K562 (cell line): ENCODE results near the gene NEDD4L.

ENCODE experiments used
- NFRKB ChIP-seq: fragments of 450-650 bp; IDR thresholded peaks from 2 replicates; pipeline ENCODE4 v1.6.1; 2016; ENCODE audit warnings: low read depth
- NFYB ChIP-seq: IDR thresholded peaks from 2 replicates; pipeline ENCODE4 v1.6.1; 2011; ENCODE audit warnings: mild to moderate bottlenecking, moderate library complexity; ENCODE audit not compliant: insufficient read length; ENCODE audit errors: extremely low read depth
- NR2C2 ChIP-seq, 2 experiments: fragments of 200-800 bp in 1 of 2; sonication (Bioruptor generic) in 1 of 2; sonication (generic) in 1 of 2; formaldehyde crosslinking in 1 of 2; IDR thresholded peaks; 2 replicates each; pipeline versions ENCODE4 v1.6.1 to v1.8.0; 2016 to 2022; ENCODE audit warnings: mild to moderate bottlenecking in 1 of 2, missing compliant biosample characterization in 1 of 2, missing genetic modification characterization in 1 of 2, missing genetic modification reagents in 1 of 2
- NRF1 ChIP-seq, 2 experiments: fragments of 450-650 bp; IDR thresholded peaks in 1 of 2; conservative IDR thresholded peaks in 1 of 2; 2 replicates each; pipeline ENCODE4 v1.6.1; 2014; ENCODE audit warnings: mild to moderate bottlenecking in 2 of 2
- ZNF561 ChIP-seq: fragments of 450-650 bp; formaldehyde crosslinking; conservative IDR thresholded peaks from 2 replicates; pipeline ENCODE4 v1.4.0; 2020; ENCODE audit warnings: mild to moderate bottlenecking, moderate library complexity
- TF ChIP-seq, protein P1 (sequence below): sonication (generic); formaldehyde crosslinking; IDR thresholded peaks from 2 replicates; pipeline ENCODE4 v1.8.0; 2022; ENCODE audit warnings: missing genetic modification reagents, mild to moderate bottlenecking, borderline replicate concordance
- TF ChIP-seq, protein P2 (sequence below): sonication (generic); formaldehyde crosslinking; IDR thresholded peaks from 2 replicates; pipeline ENCODE4 v1.8.0; 2022; ENCODE audit warnings: mild to moderate bottlenecking, low read depth, missing genetic modification reagents
- TF ChIP-seq, protein P3 (sequence below), 3 experiments: IDR thresholded peaks in 2 of 3; conservative IDR thresholded peaks in 1 of 3; 2 replicates each; pipeline ENCODE4 v1.5.1; 2011 to 2012; ENCODE audit warnings: low read length in 3 of 3, mild to moderate bottlenecking in 3 of 3, control low read depth in 2 of 3, improper control_type of control experiment in 1 of 3, inconsistent platforms in 1 of 3, low read depth in 1 of 3, mixed read lengths in 1 of 3, moderate library complexity in 1 of 3; ENCODE audit not compliant: insufficient read depth in 2 of 3
- TF ChIP-seq, protein P4 (sequence below), 2 experiments: fragments of 450-650 bp; formaldehyde crosslinking in 1 of 2; IDR thresholded peaks; 2 replicates each; pipeline versions ENCODE4 v1.4.0 to v1.6.1; 2014 to 2020; ENCODE audit warnings: mild to moderate bottlenecking in 2 of 2, borderline replicate concordance in 1 of 2, low read depth in 1 of 2
- TF ChIP-seq, protein P5 (sequence below): IDR thresholded peaks from 2 replicates; pipeline ENCODE4 v1.6.1; 2012; ENCODE audit warnings: low read depth, low read length, improper control_type of control experiment, borderline replicate concordance
- TF ChIP-seq, protein P6 (sequence below): fragments of 250-450 bp; sonication (Bioruptor Pico); IDR thresholded peaks from 2 replicates; pipeline ENCODE4 v1.8.0; 2021; ENCODE audit warnings: mild to moderate bottlenecking, moderate library complexity
- TF ChIP-seq, protein P7 (sequence below): fragments of 250-450 bp; sonication (Bioruptor Pico); IDR thresholded peaks from 2 replicates; pipeline ENCODE4 v1.4.0; 2020; ENCODE audit warnings: mild to moderate bottlenecking

DNA sequence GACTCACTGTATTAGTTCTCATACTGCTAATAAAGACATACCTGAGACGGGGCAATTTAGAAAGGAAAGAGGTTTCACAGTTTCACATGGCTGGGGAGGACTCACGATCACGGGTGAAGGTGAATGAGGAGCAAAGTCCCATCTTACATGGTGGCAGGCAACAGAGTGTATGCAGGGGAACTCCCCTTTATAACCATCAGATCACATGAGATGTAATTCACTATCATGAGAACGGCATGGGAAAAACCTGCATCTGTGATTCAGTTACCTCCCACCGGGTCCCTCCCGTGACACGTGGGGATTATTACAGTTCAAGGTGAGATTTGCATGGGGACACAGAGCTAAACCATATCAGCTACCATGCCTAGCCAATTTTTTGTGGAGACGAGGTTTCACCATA is 168.2 kb downstream of the NEDD4L start:
- TF ChIP-seq NFYB, result no peak
- TF ChIP-seq, protein P1, sequence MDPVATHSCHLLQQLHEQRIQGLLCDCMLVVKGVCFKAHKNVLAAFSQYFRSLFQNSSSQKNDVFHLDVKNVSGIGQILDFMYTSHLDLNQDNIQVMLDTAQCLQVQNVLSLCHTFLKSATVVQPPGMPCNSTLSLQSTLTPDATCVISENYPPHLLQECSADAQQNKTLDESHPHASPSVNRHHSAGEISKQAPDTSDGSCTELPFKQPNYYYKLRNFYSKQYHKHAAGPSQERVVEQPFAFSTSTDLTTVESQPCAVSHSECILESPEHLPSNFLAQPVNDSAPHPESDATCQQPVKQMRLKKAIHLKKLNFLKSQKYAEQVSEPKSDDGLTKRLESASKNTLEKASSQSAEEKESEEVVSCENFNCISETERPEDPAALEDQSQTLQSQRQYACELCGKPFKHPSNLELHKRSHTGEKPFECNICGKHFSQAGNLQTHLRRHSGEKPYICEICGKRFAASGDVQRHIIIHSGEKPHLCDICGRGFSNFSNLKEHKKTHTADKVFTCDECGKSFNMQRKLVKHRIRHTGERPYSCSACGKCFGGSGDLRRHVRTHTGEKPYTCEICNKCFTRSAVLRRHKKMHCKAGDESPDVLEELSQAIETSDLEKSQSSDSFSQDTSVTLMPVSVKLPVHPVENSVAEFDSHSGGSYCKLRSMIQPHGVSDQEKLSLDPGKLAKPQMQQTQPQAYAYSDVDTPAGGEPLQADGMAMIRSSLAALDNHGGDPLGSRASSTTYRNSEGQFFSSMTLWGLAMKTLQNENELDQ (CRISPR knock-in tag), result no peak
- no peak for TF ChIP-seq ZNF561 (CRISPR knock-in tag)
- TF ChIP-seq, protein P2, sequence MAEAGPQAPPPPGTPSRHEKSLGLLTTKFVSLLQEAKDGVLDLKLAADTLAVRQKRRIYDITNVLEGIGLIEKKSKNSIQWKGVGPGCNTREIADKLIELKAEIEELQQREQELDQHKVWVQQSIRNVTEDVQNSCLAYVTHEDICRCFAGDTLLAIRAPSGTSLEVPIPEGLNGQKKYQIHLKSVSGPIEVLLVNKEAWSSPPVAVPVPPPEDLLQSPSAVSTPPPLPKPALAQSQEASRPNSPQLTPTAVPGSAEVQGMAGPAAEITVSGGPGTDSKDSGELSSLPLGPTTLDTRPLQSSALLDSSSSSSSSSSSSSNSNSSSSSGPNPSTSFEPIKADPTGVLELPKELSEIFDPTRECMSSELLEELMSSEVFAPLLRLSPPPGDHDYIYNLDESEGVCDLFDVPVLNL (CRISPR knock-in tag), result no peak
- TF ChIP-seq, protein P3, sequence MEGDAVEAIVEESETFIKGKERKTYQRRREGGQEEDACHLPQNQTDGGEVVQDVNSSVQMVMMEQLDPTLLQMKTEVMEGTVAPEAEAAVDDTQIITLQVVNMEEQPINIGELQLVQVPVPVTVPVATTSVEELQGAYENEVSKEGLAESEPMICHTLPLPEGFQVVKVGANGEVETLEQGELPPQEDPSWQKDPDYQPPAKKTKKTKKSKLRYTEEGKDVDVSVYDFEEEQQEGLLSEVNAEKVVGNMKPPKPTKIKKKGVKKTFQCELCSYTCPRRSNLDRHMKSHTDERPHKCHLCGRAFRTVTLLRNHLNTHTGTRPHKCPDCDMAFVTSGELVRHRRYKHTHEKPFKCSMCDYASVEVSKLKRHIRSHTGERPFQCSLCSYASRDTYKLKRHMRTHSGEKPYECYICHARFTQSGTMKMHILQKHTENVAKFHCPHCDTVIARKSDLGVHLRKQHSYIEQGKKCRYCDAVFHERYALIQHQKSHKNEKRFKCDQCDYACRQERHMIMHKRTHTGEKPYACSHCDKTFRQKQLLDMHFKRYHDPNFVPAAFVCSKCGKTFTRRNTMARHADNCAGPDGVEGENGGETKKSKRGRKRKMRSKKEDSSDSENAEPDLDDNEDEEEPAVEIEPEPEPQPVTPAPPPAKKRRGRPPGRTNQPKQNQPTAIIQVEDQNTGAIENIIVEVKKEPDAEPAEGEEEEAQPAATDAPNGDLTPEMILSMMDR (IDR thresholded peaks at IDR 0.05 in 2 of 3, conservative IDR thresholded peaks at IDR 0.05 in 1 of 3; ENCODE audit: insufficient read depth in 2 of 3, low read depth in 1 of 3, low read length in 3 of 3), result no peak
- TF ChIP-seq, protein P4, sequence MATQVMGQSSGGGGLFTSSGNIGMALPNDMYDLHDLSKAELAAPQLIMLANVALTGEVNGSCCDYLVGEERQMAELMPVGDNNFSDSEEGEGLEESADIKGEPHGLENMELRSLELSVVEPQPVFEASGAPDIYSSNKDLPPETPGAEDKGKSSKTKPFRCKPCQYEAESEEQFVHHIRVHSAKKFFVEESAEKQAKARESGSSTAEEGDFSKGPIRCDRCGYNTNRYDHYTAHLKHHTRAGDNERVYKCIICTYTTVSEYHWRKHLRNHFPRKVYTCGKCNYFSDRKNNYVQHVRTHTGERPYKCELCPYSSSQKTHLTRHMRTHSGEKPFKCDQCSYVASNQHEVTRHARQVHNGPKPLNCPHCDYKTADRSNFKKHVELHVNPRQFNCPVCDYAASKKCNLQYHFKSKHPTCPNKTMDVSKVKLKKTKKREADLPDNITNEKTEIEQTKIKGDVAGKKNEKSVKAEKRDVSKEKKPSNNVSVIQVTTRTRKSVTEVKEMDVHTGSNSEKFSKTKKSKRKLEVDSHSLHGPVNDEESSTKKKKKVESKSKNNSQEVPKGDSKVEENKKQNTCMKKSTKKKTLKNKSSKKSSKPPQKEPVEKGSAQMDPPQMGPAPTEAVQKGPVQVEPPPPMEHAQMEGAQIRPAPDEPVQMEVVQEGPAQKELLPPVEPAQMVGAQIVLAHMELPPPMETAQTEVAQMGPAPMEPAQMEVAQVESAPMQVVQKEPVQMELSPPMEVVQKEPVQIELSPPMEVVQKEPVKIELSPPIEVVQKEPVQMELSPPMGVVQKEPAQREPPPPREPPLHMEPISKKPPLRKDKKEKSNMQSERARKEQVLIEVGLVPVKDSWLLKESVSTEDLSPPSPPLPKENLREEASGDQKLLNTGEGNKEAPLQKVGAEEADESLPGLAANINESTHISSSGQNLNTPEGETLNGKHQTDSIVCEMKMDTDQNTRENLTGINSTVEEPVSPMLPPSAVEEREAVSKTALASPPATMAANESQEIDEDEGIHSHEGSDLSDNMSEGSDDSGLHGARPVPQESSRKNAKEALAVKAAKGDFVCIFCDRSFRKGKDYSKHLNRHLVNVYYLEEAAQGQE (IDR thresholded peaks at IDR 0.05; ENCODE audit: borderline replicate concordance), result no peak
- TF ChIP-seq, protein P4 (CRISPR knock-in tag; IDR thresholded peaks at IDR 0.05; ENCODE audit: low read depth), result no peak
- TF ChIP-seq, protein P5, sequence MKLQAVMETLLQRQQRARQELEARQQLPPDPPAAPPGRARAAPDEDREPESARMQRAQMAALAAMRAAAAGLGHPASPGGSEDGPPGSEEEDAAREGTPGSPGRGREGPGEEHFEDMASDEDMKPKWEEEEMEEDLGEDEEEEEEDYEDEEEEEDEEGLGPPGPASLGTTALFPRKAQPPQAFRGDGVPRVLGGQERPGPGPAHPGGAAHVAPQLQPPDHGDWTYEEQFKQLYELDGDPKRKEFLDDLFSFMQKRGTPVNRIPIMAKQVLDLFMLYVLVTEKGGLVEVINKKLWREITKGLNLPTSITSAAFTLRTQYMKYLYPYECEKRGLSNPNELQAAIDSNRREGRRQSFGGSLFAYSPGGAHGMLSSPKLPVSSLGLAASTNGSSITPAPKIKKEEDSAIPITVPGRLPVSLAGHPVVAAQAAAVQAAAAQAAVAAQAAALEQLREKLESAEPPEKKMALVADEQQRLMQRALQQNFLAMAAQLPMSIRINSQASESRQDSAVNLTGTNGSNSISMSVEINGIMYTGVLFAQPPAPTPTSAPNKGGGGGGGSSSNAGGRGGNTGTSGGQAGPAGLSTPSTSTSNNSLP, result no peak
- TF ChIP-seq NFRKB, result no peak
- TF ChIP-seq, protein P6, sequence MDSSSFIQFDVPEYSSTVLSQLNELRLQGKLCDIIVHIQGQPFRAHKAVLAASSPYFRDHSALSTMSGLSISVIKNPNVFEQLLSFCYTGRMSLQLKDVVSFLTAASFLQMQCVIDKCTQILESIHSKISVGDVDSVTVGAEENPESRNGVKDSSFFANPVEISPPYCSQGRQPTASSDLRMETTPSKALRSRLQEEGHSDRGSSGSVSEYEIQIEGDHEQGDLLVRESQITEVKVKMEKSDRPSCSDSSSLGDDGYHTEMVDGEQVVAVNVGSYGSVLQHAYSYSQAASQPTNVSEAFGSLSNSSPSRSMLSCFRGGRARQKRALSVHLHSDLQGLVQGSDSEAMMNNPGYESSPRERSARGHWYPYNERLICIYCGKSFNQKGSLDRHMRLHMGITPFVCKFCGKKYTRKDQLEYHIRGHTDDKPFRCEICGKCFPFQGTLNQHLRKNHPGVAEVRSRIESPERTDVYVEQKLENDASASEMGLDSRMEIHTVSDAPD, result no peak
- TF ChIP-seq NRF1 (conservative IDR thresholded peaks at IDR 0.05 in 1 of 2, IDR thresholded peaks at IDR 0.05 in 1 of 2), result no peak
- no peak for TF ChIP-seq NR2C2 (CRISPR knock-in tag; IDR thresholded peaks at IDR 0.05)
- TF ChIP-seq NR2C2 (tag; IDR thresholded peaks at IDR 0.05), result no peak
- TF ChIP-seq, protein P7, sequence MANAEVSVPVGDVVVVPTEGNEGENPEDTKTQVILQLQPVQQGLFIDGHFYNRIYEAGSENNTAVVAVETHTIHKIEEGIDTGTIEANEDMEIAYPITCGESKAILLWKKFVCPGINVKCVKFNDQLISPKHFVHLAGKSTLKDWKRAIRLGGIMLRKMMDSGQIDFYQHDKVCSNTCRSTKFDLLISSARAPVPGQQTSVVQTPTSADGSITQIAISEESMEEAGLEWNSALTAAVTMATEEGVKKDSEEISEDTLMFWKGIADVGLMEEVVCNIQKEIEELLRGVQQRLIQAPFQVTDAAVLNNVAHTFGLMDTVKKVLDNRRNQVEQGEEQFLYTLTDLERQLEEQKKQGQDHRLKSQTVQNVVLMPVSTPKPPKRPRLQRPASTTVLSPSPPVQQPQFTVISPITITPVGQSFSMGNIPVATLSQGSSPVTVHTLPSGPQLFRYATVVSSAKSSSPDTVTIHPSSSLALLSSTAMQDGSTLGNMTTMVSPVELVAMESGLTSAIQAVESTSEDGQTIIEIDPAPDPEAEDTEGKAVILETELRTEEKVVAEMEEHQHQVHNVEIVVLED (CRISPR knock-in tag), result no peak
